Osteoblast (primary cell): Measurements from ENCODE around the gene CD302. TPM values are rescaled to one million over a fixed set of nuclear protein-coding genes. Genes with fewer than 3 reads are reported as not detected.
A peak's percentile ranks its signal among the peaks of the same experiment; 100 is the strongest.

Experiments
- DNase-seq: peaks from one replicate; pipeline ENCODE4 v3.0.0; 2011; ENCODE audit warnings: low spot score, mixed read lengths; ENCODE audit not compliant: insufficient read length; ENCODE audit errors: missing footprints
- H2AFZ ChIP-seq: 2 replicates; pipeline ENCODE4 v1.6.0; 2011; ENCODE audit warnings: mild to moderate bottlenecking, low read length
- H3K27ac ChIP-seq: 2 replicates; pipeline ENCODE4 v1.5.1; 2011; ENCODE audit warnings: mild to moderate bottlenecking, low read depth, low read length, moderate library complexity
- H3K27me3 ChIP-seq: 2 replicates; pipeline ENCODE4 v1.6.0; 2012; ENCODE audit warnings: mild to moderate bottlenecking, control low read depth, inconsistent platforms, low read length, moderate library complexity; ENCODE audit not compliant: insufficient read depth
- H3K36me3 ChIP-seq: 2 replicates; pipeline ENCODE4 v1.5.1; 2011; ENCODE audit warnings: mild to moderate bottlenecking, low read length, control low read depth, moderate library complexity; ENCODE audit not compliant: insufficient read depth
- H3K4me1 ChIP-seq: 2 replicates; pipeline ENCODE4 v1.5.1; 2011; ENCODE audit warnings: mild to moderate bottlenecking, low read length, control low read depth, moderate library complexity; ENCODE audit not compliant: insufficient read depth
- H3K4me2 ChIP-seq: 2 replicates; pipeline ENCODE4 v1.6.0; 2011; ENCODE audit warnings: mild to moderate bottlenecking, low read length; ENCODE audit not compliant: insufficient read depth
- H3K4me3 ChIP-seq: fragments of 200-600 bp; sonication (generic); 3 replicates; pipeline ENCODE4 v1.5.1; 2012; ENCODE audit warnings: mild to moderate bottlenecking, low read length, inconsistent platforms; ENCODE audit not compliant: insufficient read depth
- H3K79me2 ChIP-seq: 2 replicates; pipeline ENCODE4 v1.6.0; 2012; ENCODE audit warnings: mild to moderate bottlenecking, low read length, control low read depth, inconsistent platforms; ENCODE audit not compliant: insufficient read depth
- H3K9me3 ChIP-seq: 2 replicates; pipeline ENCODE4 v1.5.1; 2011; ENCODE audit warnings: low read depth, low read length, control low read depth
- H4K20me1 ChIP-seq: 2 replicates; pipeline ENCODE4 v1.6.0; 2012; ENCODE audit warnings: mild to moderate bottlenecking, low read length, control low read depth; ENCODE audit not compliant: insufficient read depth
- total RNA-seq: library from RNA; depleted of rRNA; stranded (reverse); fragments of >200 nt; gene quantifications from 2 replicates; pipeline ENCODE4 v1.2.3, GENCODE V29; 2012
- TF ChIP-seq, protein P1 (sequence below): IDR thresholded peaks from 2 replicates; pipeline ENCODE4 v1.5.1; 2011; ENCODE audit warnings: mild to moderate bottlenecking, low read depth, low read length, moderate library complexity; ENCODE audit errors: extremely low read depth

CD302 gene
- total RNA-seq, 1 donor: 14.5 TPM

DNA sequence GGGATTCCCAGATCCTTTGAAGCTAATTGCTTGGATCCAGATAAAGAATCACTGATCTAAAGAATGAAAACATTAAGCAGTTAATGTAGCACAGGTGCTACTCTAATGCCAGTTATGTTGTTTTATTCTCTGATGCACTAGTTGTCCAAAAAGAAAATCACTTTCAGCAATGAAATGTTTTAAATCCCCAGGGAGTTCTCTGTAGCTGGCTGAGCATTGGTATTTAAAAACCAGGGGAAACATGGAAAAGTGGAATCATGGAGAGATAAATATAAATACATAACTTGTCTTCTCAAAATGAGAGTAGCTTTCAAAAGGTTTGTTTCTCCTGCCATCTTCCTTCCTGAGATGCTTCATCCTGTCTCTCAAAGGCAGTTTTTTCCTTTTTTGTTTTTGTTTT lies 37.7 kb downstream of the CD302 start:
- Histone ChIP-seq H3K36me3 (peaks cover 48% of the 10 kb centered on the region), H2AFZ (no peak overlapping the region), H3K4me3 (no peak overlapping the region), H3K4me1 (peaks cover 4% of the 10 kb centered on the region), H3K4me2 (no peak overlapping the region), H3K27ac (peak overlapping the region; percentile 20), H3K79me2 (peaks cover 65% of the 10 kb centered on the region), H3K27me3 (no peaks in the 10 kb centered on the region), H4K20me1 (peaks cover 23% of the 10 kb centered on the region), H3K9me3 (no peaks in the 10 kb centered on the region)
- no peak for DNase-seq
- TF ChIP-seq, protein P1, sequence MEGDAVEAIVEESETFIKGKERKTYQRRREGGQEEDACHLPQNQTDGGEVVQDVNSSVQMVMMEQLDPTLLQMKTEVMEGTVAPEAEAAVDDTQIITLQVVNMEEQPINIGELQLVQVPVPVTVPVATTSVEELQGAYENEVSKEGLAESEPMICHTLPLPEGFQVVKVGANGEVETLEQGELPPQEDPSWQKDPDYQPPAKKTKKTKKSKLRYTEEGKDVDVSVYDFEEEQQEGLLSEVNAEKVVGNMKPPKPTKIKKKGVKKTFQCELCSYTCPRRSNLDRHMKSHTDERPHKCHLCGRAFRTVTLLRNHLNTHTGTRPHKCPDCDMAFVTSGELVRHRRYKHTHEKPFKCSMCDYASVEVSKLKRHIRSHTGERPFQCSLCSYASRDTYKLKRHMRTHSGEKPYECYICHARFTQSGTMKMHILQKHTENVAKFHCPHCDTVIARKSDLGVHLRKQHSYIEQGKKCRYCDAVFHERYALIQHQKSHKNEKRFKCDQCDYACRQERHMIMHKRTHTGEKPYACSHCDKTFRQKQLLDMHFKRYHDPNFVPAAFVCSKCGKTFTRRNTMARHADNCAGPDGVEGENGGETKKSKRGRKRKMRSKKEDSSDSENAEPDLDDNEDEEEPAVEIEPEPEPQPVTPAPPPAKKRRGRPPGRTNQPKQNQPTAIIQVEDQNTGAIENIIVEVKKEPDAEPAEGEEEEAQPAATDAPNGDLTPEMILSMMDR: no peak

DNA sequence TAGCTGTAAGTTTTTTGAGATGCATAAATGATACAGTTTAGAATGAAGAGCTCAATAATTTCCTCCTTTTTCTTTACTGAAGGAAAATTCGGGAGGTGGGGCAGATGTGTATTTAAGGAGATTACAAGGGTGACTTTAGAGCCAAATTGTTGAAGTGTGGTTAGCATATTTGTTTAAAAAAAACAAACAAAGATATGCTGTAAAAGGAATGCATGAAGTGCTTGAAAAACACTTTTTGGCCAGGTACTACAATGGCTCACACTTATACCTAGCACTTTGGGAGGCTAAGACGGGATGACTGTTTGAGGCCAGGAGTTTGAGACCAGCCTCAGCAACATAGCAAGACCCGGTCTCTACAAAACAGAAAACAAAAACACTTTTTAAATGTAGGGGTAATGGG lies 38.4 kb downstream of the CD302 start:
- peaks cover 30% of the 10 kb centered on the region for H4K20me1 ChIP-seq
- DNase-seq: no peak

DNA sequence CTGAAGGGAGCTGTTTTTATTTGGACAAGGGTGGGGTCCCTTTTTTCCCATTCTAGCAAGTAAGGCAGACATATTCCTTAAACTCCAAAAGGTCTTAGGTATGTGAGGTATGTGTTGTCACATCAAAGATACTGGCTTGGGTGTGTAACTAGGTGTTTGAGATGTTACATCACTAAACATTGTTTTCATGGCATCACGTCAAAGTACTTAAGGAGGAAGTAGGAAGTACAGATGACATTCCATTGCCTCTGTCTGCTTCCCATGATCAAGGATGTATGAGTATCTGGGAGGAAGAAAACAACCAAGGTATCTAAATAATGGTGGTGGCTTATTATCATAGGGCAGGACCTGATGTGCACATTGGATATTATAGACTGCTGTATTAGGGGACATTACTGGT lies 39.3 kb downstream of the CD302 start:
- Histone ChIP-seq H3K4me3 (no peak overlapping the region), H3K4me1 (peaks cover 4% of the 10 kb centered on the region), H3K27ac (no peak overlapping the region), H4K20me1 (peaks cover 36% of the 10 kb centered on the region), H3K27me3 (no peaks in the 10 kb centered on the region), H3K9me3 (no peaks in the 10 kb centered on the region), H3K79me2 (peaks cover 77% of the 10 kb centered on the region), H3K4me2 (no peak overlapping the region), H2AFZ (no peak overlapping the region), H3K36me3 (peaks cover 56% of the 10 kb centered on the region)
- TF ChIP-seq, protein P1: no peak
- DNase-seq: no peak

More for the DNA sequence above, 38.4 kb downstream of the CD302 start:
- H3K79me2 ChIP-seq: peaks cover 70% of the 10 kb centered on the region
- no peak overlapping the region for H2AFZ ChIP-seq
- H3K27ac ChIP-seq: no peak overlapping the region
- TF ChIP-seq, protein P1: no peak
- no peak overlapping the region for H3K4me2 ChIP-seq
- H3K27me3 ChIP-seq: no peaks in the 10 kb centered on the region
- H3K36me3 ChIP-seq: peaks cover 49% of the 10 kb centered on the region
- H3K4me1 ChIP-seq: peaks cover 4% of the 10 kb centered on the region
- no peaks in the 10 kb centered on the region for H3K9me3 ChIP-seq
- H3K4me3 ChIP-seq: no peak overlapping the region

DNA sequence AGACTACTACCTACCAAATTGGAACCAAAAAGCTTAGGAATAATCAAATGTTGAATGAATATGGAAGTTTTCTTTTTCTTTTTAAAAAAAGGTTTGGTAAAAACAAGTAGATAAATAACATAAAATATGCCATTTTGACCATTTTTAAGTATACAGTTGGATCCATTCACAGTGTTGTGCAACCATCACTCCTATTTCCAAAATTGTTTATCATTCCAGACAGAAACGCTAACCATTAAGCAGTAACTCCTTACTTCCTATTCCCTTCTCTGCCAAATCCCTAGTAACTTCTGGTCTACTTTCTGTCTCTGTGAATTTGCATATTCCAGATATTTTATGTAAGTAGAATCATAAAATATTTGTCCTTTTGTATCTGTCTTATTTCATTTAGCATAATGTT lies 39.8 kb downstream of the CD302 start:
- Histone ChIP-seq H3K4me2 (no peak overlapping the region), H3K27me3 (no peaks in the 10 kb centered on the region), H3K9me3 (no peaks in the 10 kb centered on the region), H4K20me1 (peaks cover 36% of the 10 kb centered on the region), H3K79me2 (peaks cover 78% of the 10 kb centered on the region), H3K4me1 (peaks cover 4% of the 10 kb centered on the region), H3K4me3 (no peak overlapping the region), H2AFZ (no peak overlapping the region), H3K36me3 (peaks cover 59% of the 10 kb centered on the region), H3K27ac (no peak overlapping the region)
- TF ChIP-seq, protein P1: no peak
- no peak for DNase-seq
